Measurements from ENCODE around the gene DOLK. TPM values are rescaled to one million over a fixed set of nuclear protein-coding genes. Genes with fewer than 3 reads are reported as not detected.

Gene DOLK
- total RNA-seq, 1 donor from 2014 or later: 30.8 TPM

- TF ChIP-seq CTCF (IDR thresholded peaks at IDR 0.05; ENCODE audit: insufficient read depth, low read length, poor library complexity, severe bottlenecking): no peak
- peaks cover 2% of the 10 kb centered on the region for H3K36me3 ChIP-seq (ENCODE audit: control insufficient read depth, insufficient read depth, low read length)
- no peaks in the 10 kb centered on the region for H3K27me3 ChIP-seq (ENCODE audit: control insufficient read depth, insufficient read depth, low read length)
- no peak overlapping the region for H3K4me3 ChIP-seq (ENCODE audit: low read depth, low read length)
- no peak for DNase-seq (ENCODE audit: low read depth)
These were observed 7.0 kb downstream of the DOLK start for GRCh38 chr9:128940271-128940921.

- DNase-seq (ENCODE audit: low read depth): no peak
- peaks cover 2% of the 10 kb centered on the region for H3K36me3 ChIP-seq (ENCODE audit: control insufficient read depth, insufficient read depth, low read length)
- no peaks in the 10 kb centered on the region for H3K27me3 ChIP-seq (ENCODE audit: control insufficient read depth, insufficient read depth, low read length)
These were observed 9.9 kb downstream of the DOLK start for GRCh38 chr9:128937310-128938165.

GRCh38 chr9:128936171-128936865 lies 11.1 kb downstream of the DOLK start:
- Histone ChIP-seq H3K36me3 (ENCODE audit: control insufficient read depth, insufficient read depth, low read length) (no peaks in the 10 kb centered on the region), H3K27me3 (ENCODE audit: control insufficient read depth, insufficient read depth, low read length) (no peaks in the 10 kb centered on the region), H3K4me3 (ENCODE audit: low read depth, low read length) (no peak overlapping the region)
- TF ChIP-seq CTCF (IDR thresholded peaks at IDR 0.05; ENCODE audit: insufficient read depth, low read length, poor library complexity, severe bottlenecking): no peak
- DNase-seq (ENCODE audit: low read depth): no peak

More at GRCh38 chr9:128937310-128938165, 9.9 kb downstream of the DOLK start:
- TF ChIP-seq CTCF (IDR thresholded peaks at IDR 0.05; ENCODE audit: insufficient read depth, low read length, poor library complexity, severe bottlenecking): no peak
- no peak overlapping the region for H3K4me3 ChIP-seq (ENCODE audit: low read depth, low read length)

- no peak for TF ChIP-seq CTCF (IDR thresholded peaks at IDR 0.05; ENCODE audit: insufficient read depth, low read length, poor library complexity, severe bottlenecking)
- Histone ChIP-seq H3K27me3 (ENCODE audit: control insufficient read depth, insufficient read depth, low read length) (no peaks in the 10 kb centered on the region), H3K4me3 (ENCODE audit: low read depth, low read length) (no peak overlapping the region), H3K36me3 (ENCODE audit: control insufficient read depth, insufficient read depth, low read length) (no peaks in the 10 kb centered on the region)
- DNase-seq (ENCODE audit: low read depth): no peak
These were observed 13.7 kb downstream of the DOLK start for GRCh38 chr9:128933731-128934130.

GRCh38 chr9:128929560-128929959 lies 17.8 kb downstream of the DOLK start:
- DNase-seq (ENCODE audit: low read depth): no peak
- H3K36me3 ChIP-seq (ENCODE audit: control insufficient read depth, insufficient read depth, low read length): no peaks in the 10 kb centered on the region
- no peaks in the 10 kb centered on the region for H3K27me3 ChIP-seq (ENCODE audit: control insufficient read depth, insufficient read depth, low read length)
- TF ChIP-seq CTCF (IDR thresholded peaks at IDR 0.05; ENCODE audit: insufficient read depth, low read length, poor library complexity, severe bottlenecking): no peak
- no peak overlapping the region for H3K4me3 ChIP-seq (ENCODE audit: low read depth, low read length)

Data from kidney epithelial cell (primary cell).